Adipocyte (in vitro differentiated cells): ENCODE data around the gene KANK4.

ENCODE experiments used
- DNase-seq: peaks from one replicate; pipeline ENCODE4 v3.0.0-alpha.2; 2015; ENCODE audit warnings: low read depth
- H3K27me3 ChIP-seq: replicated peaks from 2 replicates; pipeline ENCODE4 v1.7.0; 2013; ENCODE audit warnings: mild to moderate bottlenecking, low read length, moderate library complexity; ENCODE audit not compliant: control insufficient read depth, insufficient read depth
- H3K36me3 ChIP-seq: 2 replicates; pipeline ENCODE4 v1.7.0; 2013; ENCODE audit warnings: low read length, mild to moderate bottlenecking, moderate library complexity; ENCODE audit not compliant: control insufficient read depth, insufficient read depth, severe bottlenecking
- H3K4me1 ChIP-seq: 2 replicates; pipeline ENCODE4 v1.7.0; 2013; ENCODE audit warnings: mild to moderate bottlenecking, low read length, moderate library complexity; ENCODE audit not compliant: control insufficient read depth, insufficient read depth
- H3K4me3 ChIP-seq: 2 replicates; pipeline ENCODE4 v1.7.0; 2013; ENCODE audit warnings: mild to moderate bottlenecking, low read length, moderate library complexity
- H3K9ac ChIP-seq: 2 replicates; pipeline ENCODE4 v1.7.0; 2013; ENCODE audit warnings: mild to moderate bottlenecking, low read length, moderate library complexity
- H3K9me3 ChIP-seq: 2 replicates; pipeline ENCODE4 v1.7.0; 2013; ENCODE audit warnings: mild to moderate bottlenecking, low read length, moderate library complexity; ENCODE audit not compliant: control insufficient read depth

Gene KANK4

GRCh38 chr1:62355095-62355494, 35.9 kb upstream of the KANK4 start:
- no peaks in the 10 kb centered on the region for H3K36me3 ChIP-seq
- H3K9me3 ChIP-seq: no peaks in the 10 kb centered on the region
- H3K4me3 ChIP-seq: no peak overlapping the region
- H3K9ac ChIP-seq: no peak overlapping the region
- DNase-seq: peak; percentile 9
- peaks cover 12% of the 10 kb centered on the region for H3K4me1 ChIP-seq
- H3K27me3 ChIP-seq: peaks cover 2% of the 10 kb centered on the region

GRCh38 chr1:62353853-62354252, 34.6 kb upstream of the KANK4 start:
- H3K9ac ChIP-seq: no peak overlapping the region
- H3K36me3 ChIP-seq: no peaks in the 10 kb centered on the region
- no peaks in the 10 kb centered on the region for H3K9me3 ChIP-seq
- peaks cover 12% of the 10 kb centered on the region for H3K4me1 ChIP-seq
- no peak for DNase-seq
- H3K27me3 ChIP-seq: peaks cover 2% of the 10 kb centered on the region
- no peak overlapping the region for H3K4me3 ChIP-seq

- DNase-seq: no peak
- no peaks in the 10 kb centered on the region for H3K36me3 ChIP-seq
- H3K4me3 ChIP-seq: no peak overlapping the region
- H3K27me3 ChIP-seq: peaks cover 2% of the 10 kb centered on the region
- H3K9me3 ChIP-seq: no peaks in the 10 kb centered on the region
- H3K4me1 ChIP-seq: peaks cover 12% of the 10 kb centered on the region
- H3K9ac ChIP-seq: no peak overlapping the region
Observed at GRCh38 chr1:62352387-62352786, 33.2 kb upstream of the KANK4 start.

GRCh38 chr1:62349470-62350233, 30.4 kb upstream of the KANK4 start:
- H3K4me1 ChIP-seq: no peaks in the 10 kb centered on the region
- no peaks in the 10 kb centered on the region for H3K36me3 ChIP-seq
- no peaks in the 10 kb centered on the region for H3K9me3 ChIP-seq
- no peak overlapping the region for H3K4me3 ChIP-seq
- DNase-seq: no peak
- peaks cover 2% of the 10 kb centered on the region for H3K27me3 ChIP-seq
- H3K9ac ChIP-seq: no peak overlapping the region

- no peaks in the 10 kb centered on the region for H3K27me3 ChIP-seq
- DNase-seq: no peak
- H3K9ac ChIP-seq: no peak overlapping the region
Observed at GRCh38 chr1:62346886-62347285, 27.7 kb upstream of the KANK4 start.

GRCh38 chr1:62343911-62344310, 24.7 kb upstream of the KANK4 start:
- Histone ChIP-seq H3K4me3 (no peak overlapping the region), H3K9me3 (no peaks in the 10 kb centered on the region), H3K4me1 (no peaks in the 10 kb centered on the region), H3K9ac (no peak overlapping the region), H3K36me3 (no peaks in the 10 kb centered on the region), H3K27me3 (no peaks in the 10 kb centered on the region)
- DNase-seq: no peak

More at GRCh38 chr1:62346886-62347285, 27.7 kb upstream of the KANK4 start:
- Histone ChIP-seq H3K4me1 (no peaks in the 10 kb centered on the region), H3K36me3 (no peaks in the 10 kb centered on the region), H3K9me3 (no peaks in the 10 kb centered on the region), H3K4me3 (no peak overlapping the region)

GRCh38 chr1:62342270-62342669, 23.0 kb upstream of the KANK4 start:
- Histone ChIP-seq H3K36me3 (no peaks in the 10 kb centered on the region), H3K9ac (no peak overlapping the region), H3K4me3 (no peak overlapping the region), H3K27me3 (no peaks in the 10 kb centered on the region), H3K4me1 (peaks cover 12% of the 10 kb centered on the region), H3K9me3 (no peaks in the 10 kb centered on the region)
- DNase-seq: no peak

- H3K4me1 ChIP-seq: peaks cover 17% of the 10 kb centered on the region
- H3K9me3 ChIP-seq: no peaks in the 10 kb centered on the region
- DNase-seq: no peak
- no peaks in the 10 kb centered on the region for H3K36me3 ChIP-seq
- no peak overlapping the region for H3K4me3 ChIP-seq
- no peak overlapping the region for H3K9ac ChIP-seq
- H3K27me3 ChIP-seq: no peaks in the 10 kb centered on the region
Observed at GRCh38 chr1:62341615-62342014, 22.4 kb upstream of the KANK4 start.

GRCh38 chr1:62341089-62341488, 21.9 kb upstream of the KANK4 start:
- no peaks in the 10 kb centered on the region for H3K36me3 ChIP-seq
- DNase-seq: no peak
- no peaks in the 10 kb centered on the region for H3K9me3 ChIP-seq
- H3K4me1 ChIP-seq: peaks cover 17% of the 10 kb centered on the region
- no peak overlapping the region for H3K4me3 ChIP-seq
- no peaks in the 10 kb centered on the region for H3K27me3 ChIP-seq
- no peak overlapping the region for H3K9ac ChIP-seq

GRCh38 chr1:62337706-62338631, 18.7 kb upstream of the KANK4 start:
- no peak for DNase-seq
- H3K9me3 ChIP-seq: no peaks in the 10 kb centered on the region
- H3K4me1 ChIP-seq: peaks cover 17% of the 10 kb centered on the region
- no peak overlapping the region for H3K9ac ChIP-seq
- no peaks in the 10 kb centered on the region for H3K27me3 ChIP-seq
- H3K36me3 ChIP-seq: no peaks in the 10 kb centered on the region
- no peak overlapping the region for H3K4me3 ChIP-seq

GRCh38 chr1:62336995-62337705, 17.9 kb upstream of the KANK4 start:
- Histone ChIP-seq H3K9ac (no peak overlapping the region), H3K4me1 (peaks cover 17% of the 10 kb centered on the region), H3K36me3 (no peaks in the 10 kb centered on the region), H3K4me3 (no peak overlapping the region), H3K27me3 (no peaks in the 10 kb centered on the region), H3K9me3 (no peaks in the 10 kb centered on the region)
- DNase-seq: no peak
